HL-60 (cell line): ENCODE data around the gene INSYN1.

Experiments used
- DNase-seq, 2 experiments: peaks; one replicate each; pipeline ENCODE4 v3.0.0-alpha.2; 2010 to 2020; ENCODE audit warnings: low read depth in 1 of 2, low spot score in 1 of 2
- H3K27ac ChIP-seq: fragments of 250-450 bp; sonication (Bioruptor Pico); replicated peaks from 2 replicates; pipeline ENCODE4 v1.5.1; 2020; ENCODE audit warnings: mild to moderate bottlenecking, moderate library complexity
- H3K27me3 ChIP-seq: fragments of 250-450 bp; sonication (Bioruptor Pico); 2 replicates; pipeline ENCODE4 v1.5.1; 2021; ENCODE audit warnings: mild to moderate bottlenecking, moderate library complexity; ENCODE audit not compliant: insufficient read depth, poor library complexity, severe bottlenecking
- H3K4me3 ChIP-seq: replicated peaks from 2 replicates; pipeline ENCODE4 v1.5.1; 2011; ENCODE audit warnings: mild to moderate bottlenecking, control low read depth, low read length; ENCODE audit not compliant: insufficient read depth
- CTCF ChIP-seq: IDR thresholded peaks from one replicate; pipeline ENCODE4 v1.5.1; 2011; ENCODE audit warnings: low read length, control low read depth, inconsistent platforms; ENCODE audit not compliant: insufficient read depth
- GABPA ChIP-seq: IDR thresholded peaks from 2 replicates; pipeline ENCODE4 v1.6.1; 2012; ENCODE audit warnings: low read depth
- POLR2AphosphoS5 ChIP-seq: IDR thresholded peaks from 2 replicates; pipeline ENCODE4 v1.6.1; 2012; ENCODE audit warnings: low read depth
- REST ChIP-seq: IDR thresholded peaks from 2 replicates; pipeline ENCODE4 v1.6.1; 2012; ENCODE audit warnings: low read depth; ENCODE audit not compliant: insufficient replicate concordance
- SPI1 ChIP-seq: IDR thresholded peaks from 2 replicates; pipeline ENCODE4 v1.6.1; 2012; ENCODE audit warnings: low read depth, mild to moderate bottlenecking, borderline replicate concordance

The INSYN1 gene

GRCh38 chr15:73710321-73710720, 42.8 kb downstream of the INSYN1 start:
- H3K4me3 ChIP-seq, result no peak overlapping the region
- DNase-seq, result no peak
- H3K27me3 ChIP-seq, result no peaks in the 10 kb centered on the region
- H3K27ac ChIP-seq, result no peak overlapping the region
- TF ChIP-seq POLR2AphosphoS5 (no peak), SPI1 (no peak), CTCF (no peak), GABPA (no peak), REST (no peak)

- no peak for DNase-seq
- Histone ChIP-seq H3K27me3 (no peaks in the 10 kb centered on the region), H3K4me3 (no peak overlapping the region), H3K27ac (no peak overlapping the region)
- TF ChIP-seq GABPA (no peak), REST (no peak), SPI1 (no peak), POLR2AphosphoS5 (no peak), CTCF (no peak)
These were observed 43.5 kb downstream of the INSYN1 start for GRCh38 chr15:73709686-73710085.

- Histone ChIP-seq H3K4me3 (no peak overlapping the region), H3K27me3 (no peaks in the 10 kb centered on the region), H3K27ac (no peak overlapping the region)
- no peak for DNase-seq
- TF ChIP-seq SPI1 (no peak), GABPA (no peak), REST (no peak), CTCF (no peak), POLR2AphosphoS5 (no peak)
These were observed 43.9 kb downstream of the INSYN1 start for GRCh38 chr15:73709241-73709640.
